T47D (cell line): ENCODE measurements around the gene FAM161B.

Experiments
- DNase-seq, 2 experiments: peaks; one replicate each; pipeline versions ENCODE4 v3.0.0 to v3.0.0-alpha.2; 2011 to 2012; ENCODE audit warnings: low read depth in 1 of 2, low spot score in 1 of 2
- JUND ChIP-seq: IDR thresholded peaks from 2 replicates; pipeline ENCODE4 v1.6.1; 2012; ENCODE audit warnings: low read depth
- in situ Hi-C: cut with HindIII; loops from 2 replicates; pipeline ENCODE4 v1.10.0; 2016; ENCODE audit warnings: low sequenced_read_pairs, low pct_unique_long_range_greater_than_20kb

Gene FAM161B

GRCh38 chr14:73887318-73887616, 62.6 kb downstream of the FAM161B start:
- in situ Hi-C loops, result no loop called here
- TF ChIP-seq JUND, result no peak
- DNase-seq, result no peak

GRCh38 chr14:73886449-73887317, 63.2 kb downstream of the FAM161B start, which contains the start of gene ZNF410:
Gene ZNF410 (plus strand): TSS chr14:73886859. CDS start chr14:73892176, 5,317 bp downstream.
- DNase-seq, result peak; percentile 89 to 99
- in situ Hi-C loops, result no loop called here
- TF ChIP-seq JUND, result no peak

GRCh38 chr14:73884438-73885190, 65.3 kb downstream of the FAM161B start:
- no peak for DNase-seq
- in situ Hi-C loops, result no loop called here
- no peak for TF ChIP-seq JUND
